GM23338 (cell line): ENCODE results near the gene EPG5. TPM values are rescaled to one million over a fixed set of nuclear protein-coding genes. Genes with fewer than 3 reads are reported as not detected.

Experiments used
- ATAC-seq: fragments of 200-7000 bp; cut with Tn5 transposase; 3 replicates; pipeline ENCODE4 v1.9.1; 2020
- DNase-seq: peaks from one replicate; pipeline ENCODE4 v3.0.0-alpha.2; 2015; ENCODE audit warnings: low spot score
- H2AFZ ChIP-seq: fragments of 200-600 bp; sonication (generic); 2 replicates; pipeline ENCODE4 v1.8.0; 2016; ENCODE audit warnings: antibody characterized with exemption, mild to moderate bottlenecking, moderate library complexity
- H3F3A ChIP-seq: fragments of 200-600 bp; sonication (generic); replicated peaks from 2 replicates; pipeline ENCODE4 v1.8.0; 2017; ENCODE audit warnings: antibody characterized with exemption, mixed run types, low read depth
- H3K27ac ChIP-seq: fragments of 200-600 bp; sonication (generic); 2 replicates; pipeline ENCODE4 v1.6.1; 2016; ENCODE audit warnings: low read depth
- H3K27me3 ChIP-seq: fragments of 200-600 bp; sonication (generic); 2 replicates; pipeline ENCODE4 v1.8.0; 2016; ENCODE audit warnings: mild to moderate bottlenecking, mixed run types, moderate library complexity; ENCODE audit not compliant: insufficient read depth
- H3K36me3 ChIP-seq: fragments of 200-600 bp; sonication (generic); 2 replicates; pipeline ENCODE4 v1.8.0; 2016; ENCODE audit warnings: mild to moderate bottlenecking; ENCODE audit not compliant: insufficient read depth
- H3K4me1 ChIP-seq: fragments of 200-600 bp; sonication (generic); 2 replicates; pipeline ENCODE4 v1.8.0; 2016; ENCODE audit warnings: mild to moderate bottlenecking, moderate library complexity; ENCODE audit not compliant: insufficient read depth
- H3K4me2 ChIP-seq: fragments of 200-600 bp; sonication (generic); 2 replicates; pipeline ENCODE4 v1.7.1; 2017; ENCODE audit warnings: mixed run types
- H3K4me3 ChIP-seq: fragments of 200-600 bp; sonication (generic); 2 replicates; pipeline ENCODE4 v1.6.1; 2016; ENCODE audit warnings: mixed run types
- H3K79me2 ChIP-seq: fragments of 200-600 bp; sonication (generic); replicated peaks from 2 replicates; pipeline ENCODE4 v1.8.0; 2017; ENCODE audit warnings: mild to moderate bottlenecking; ENCODE audit not compliant: insufficient read depth
- H3K9me2 ChIP-seq: fragments of 200-600 bp; sonication (generic); 2 replicates; pipeline ENCODE4 v1.8.0; 2017; ENCODE audit not compliant: insufficient read depth
- H4K20me1 ChIP-seq: fragments of 200-600 bp; sonication (generic); replicated peaks from 2 replicates; pipeline ENCODE4 v1.8.0; 2017; ENCODE audit warnings: mild to moderate bottlenecking; ENCODE audit not compliant: insufficient read depth
- H3K27ac Mint-ChIP-seq: 2 replicates; pipeline ENCODE4 v1.8.0; 2020; ENCODE audit warnings: inconsistent platforms, mild to moderate bottlenecking, moderate library complexity, mixed read lengths
- H3K27me3 Mint-ChIP-seq: 3 replicates; pipeline ENCODE4 v1.8.0; 2022; ENCODE audit warnings: low read depth, mild to moderate bottlenecking, moderate library complexity, mixed read lengths, inconsistent platforms; ENCODE audit not compliant: insufficient read depth, poor library complexity
- H3K36me3 Mint-ChIP-seq: 3 replicates; pipeline ENCODE4 v1.8.0; 2021; ENCODE audit warnings: low read depth, mild to moderate bottlenecking, inconsistent platforms, moderate library complexity, mixed read lengths
- H3K4me1 Mint-ChIP-seq: 3 replicates; pipeline ENCODE4 v1.8.0; 2020; ENCODE audit warnings: mild to moderate bottlenecking, inconsistent platforms, mixed read lengths
- H3K4me3 Mint-ChIP-seq: 3 replicates; pipeline ENCODE4 v1.8.0; 2021; ENCODE audit warnings: moderate library complexity, mild to moderate bottlenecking, inconsistent platforms, mixed read lengths
- H3K9me3 Mint-ChIP-seq: 3 replicates; pipeline ENCODE4 v1.8.0; 2020; ENCODE audit warnings: moderate library complexity, mild to moderate bottlenecking, inconsistent platforms, mixed read lengths
- CREB1 ChIP-seq: fragments of 250-450 bp; sonication (Bioruptor Pico); IDR thresholded peaks from 2 replicates; pipeline ENCODE4 v1.5.0; 2020; ENCODE audit warnings: low read depth, mild to moderate bottlenecking, moderate library complexity
- CTCF ChIP-seq, 2 experiments: fragments of 200-600 bp in 1 of 2; sonication (generic) in 1 of 2; conservative IDR thresholded peaks; 2 replicates each; pipeline versions ENCODE4 v1.5.1 to v1.6.1; 2016 to 2017; ENCODE audit warnings: antibody characterized with exemption in 2 of 2, low read depth in 2 of 2, mild to moderate bottlenecking in 2 of 2, moderate library complexity in 1 of 2
- ETS1 ChIP-seq: IDR thresholded peaks from 2 replicates; pipeline ENCODE4 v1.6.1; 2016; ENCODE audit warnings: antibody characterized with exemption
- EZH2 ChIP-seq: fragments of 200-600 bp; sonication (generic); IDR thresholded peaks from one replicate; pipeline ENCODE4 v1.8.0; 2017; ENCODE audit warnings: antibody characterized with exemption, mild to moderate bottlenecking, low read depth; ENCODE audit not compliant: unreplicated experiment
- EZH2phosphoT487 ChIP-seq: fragments of 200-600 bp; sonication (generic); IDR thresholded peaks from one replicate; pipeline ENCODE4 v1.8.1; 2018; ENCODE audit warnings: antibody characterized with exemption; ENCODE audit not compliant: unreplicated experiment
- JUNB ChIP-seq: IDR thresholded peaks from one replicate; pipeline ENCODE4 v1.6.1; 2016; ENCODE audit warnings: antibody characterized with exemption; ENCODE audit not compliant: unreplicated experiment
- NANOG ChIP-seq: IDR thresholded peaks from 2 replicates; pipeline ENCODE4 v1.6.1; 2016; ENCODE audit warnings: antibody characterized with exemption, borderline replicate concordance
- POLR2AphosphoS5 ChIP-seq: IDR thresholded peaks from 2 replicates; pipeline ENCODE4 v1.6.1; 2016; ENCODE audit warnings: antibody characterized with exemption, low read depth
- REST ChIP-seq: IDR thresholded peaks from one replicate; pipeline ENCODE4 v1.6.1; 2018; ENCODE audit warnings: antibody characterized with exemption; ENCODE audit not compliant: unreplicated experiment
- STAT1 ChIP-seq: IDR thresholded peaks from one replicate; pipeline ENCODE4 v1.6.1; 2016; ENCODE audit warnings: antibody characterized with exemption; ENCODE audit not compliant: unreplicated experiment
- ZNF114 ChIP-seq: fragments of 250-450 bp; sonication (Bioruptor Pico); IDR thresholded peaks from 2 replicates; pipeline ENCODE4 v1.5.0; 2020; ENCODE audit warnings: mild to moderate bottlenecking, moderate library complexity
- ZNF331 ChIP-seq: fragments of 250-450 bp; sonication (Bioruptor Pico); IDR thresholded peaks from 2 replicates; pipeline ENCODE4 v1.5.0; 2020; ENCODE audit warnings: low read depth, mild to moderate bottlenecking, moderate library complexity
- ZNF462 ChIP-seq: fragments of 250-450 bp; sonication (Bioruptor Pico); IDR thresholded peaks from 2 replicates; pipeline ENCODE4 v1.5.0; 2020; ENCODE audit warnings: mild to moderate bottlenecking, moderate library complexity
- polyA plus RNA-seq: library from polyadenylated mRNA; unstranded; fragments of >200 nt; fragmentation: Nextera tagmentation; extraction: Ambion mirVana; gene quantifications from 2 replicates; pipeline ENCODE4 v1.2.1, GENCODE V29; 2016
- total RNA-seq: library from RNA; depleted of rRNA; stranded (reverse); fragments of >200 nt; shearing (Covaris generic); gene quantifications from 2 replicates; pipeline ENCODE4 v1.2.3, GENCODE V29; 2014

Gene EPG5
- total and polyA plus RNA-seq, 2 experiments from 2014 or later, result 4.1 to 29.2 TPM

GRCh38 chr18:45828917-45829811 lies 138.0 kb downstream of the EPG5 start:
- ATAC-seq (peak; percentile 76), DNase-seq (no peak)
- TF ChIP-seq REST (no peak), ETS1 (no peak), CTCF (conservative IDR thresholded peaks at IDR 0.05; ENCODE audit: low read depth in 2 of 2) (no peak), POLR2AphosphoS5 (no peak), CREB1 (CRISPR knock-in tag) (no peak), NANOG (no peak), JUNB (no peak), EZH2 (no peak), ZNF462 (CRISPR knock-in tag) (no peak), ZNF114 (CRISPR knock-in tag) (no peak), ZNF331 (CRISPR knock-in tag) (no peak), EZH2phosphoT487 (no peak), STAT1 (no peak)
- H3K9me2 ChIP-seq, result no peaks in the 10 kb centered on the region
- Mint-ChIP-seq H3K27ac (no peak overlapping the region), H3K9me3 (no peaks in the 10 kb centered on the region), H3K4me3 (no peak overlapping the region), H3K36me3 (no peaks in the 10 kb centered on the region), H3K4me1 (peaks cover 19% of the 10 kb centered on the region), H3K27me3 (peaks cover 13% of the 10 kb centered on the region)
- H3K4me1 ChIP-seq, result no peaks in the 10 kb centered on the region; the same call in 1 of the 2 replicates
- H3K4me2 ChIP-seq, result no peak overlapping the region
- H4K20me1 ChIP-seq, result no peaks in the 10 kb centered on the region
- peak overlapping the region; percentile 38; the same call in 1 of the 2 replicates for H2AFZ ChIP-seq
- no peak overlapping the region for H3K4me3 ChIP-seq
- H3K27ac ChIP-seq, result no peak overlapping the region
- H3K36me3 ChIP-seq, result no peaks in the 10 kb centered on the region
- H3F3A ChIP-seq, result no peaks in the 10 kb centered on the region
- no peaks in the 10 kb centered on the region for H3K27me3 ChIP-seq
- H3K79me2 ChIP-seq, result no peaks in the 10 kb centered on the region
